Inferior parietal cortex (tissue), 1 donor: ENCODE results near the gene MXI1.
"Not testable (repeated sequence)": the region's sequence is repeated elsewhere in the genome, so short reads cannot be mapped to it uniquely, and the experiment has no call there.

Experiments
- DNase-seq: peaks from one replicate; pipeline ENCODE4 v3.0.0-alpha.2; 2016; ENCODE audit errors: extremely low spot score

MXI1 gene

DNA sequence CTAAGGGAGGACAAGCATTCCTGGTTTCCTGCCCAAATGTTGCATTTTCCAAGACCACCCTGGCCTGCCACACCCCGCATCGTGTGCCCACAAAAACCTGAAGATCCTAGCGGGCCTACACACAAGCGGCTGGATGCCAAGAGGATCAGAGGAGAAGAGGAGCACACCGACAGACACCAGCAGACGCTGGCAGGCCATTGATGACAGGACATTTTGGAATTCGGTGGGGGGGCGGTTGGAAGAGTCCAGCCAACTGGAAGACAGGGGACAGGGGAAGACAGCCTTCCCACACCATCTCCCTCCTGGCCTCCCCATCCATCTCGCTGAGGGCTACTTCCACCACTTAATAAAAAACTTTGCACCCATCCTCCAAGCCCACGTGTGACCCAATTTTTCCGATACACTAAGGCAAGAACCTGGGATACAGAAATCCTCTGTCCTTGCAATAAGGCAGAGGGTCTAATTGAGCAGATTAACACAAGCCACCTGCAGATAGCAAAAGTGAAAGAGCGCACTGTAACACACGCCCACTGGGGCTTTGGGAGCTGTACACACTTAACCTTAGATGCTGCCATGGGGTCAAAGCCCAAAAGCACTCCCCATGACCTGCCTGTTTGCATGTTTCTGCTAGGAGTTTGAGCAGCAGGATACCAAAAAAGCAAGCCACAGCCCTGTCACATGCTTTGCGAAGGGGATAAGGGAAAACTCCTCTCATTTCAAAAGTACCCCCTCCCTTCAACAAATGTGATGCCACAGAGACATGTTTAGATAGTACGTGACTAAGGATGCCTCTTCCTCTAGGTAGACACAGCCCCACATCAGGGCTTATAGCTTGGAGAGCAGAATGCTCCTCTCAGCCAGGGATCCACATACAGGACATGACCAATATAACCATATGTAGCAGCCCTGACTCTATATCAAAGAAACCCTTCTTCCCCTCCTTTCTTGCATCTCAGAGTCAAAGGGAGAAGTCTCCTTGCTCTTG, 110.8 kb downstream of the MXI1 start:
- no peak for DNase-seq

DNA sequence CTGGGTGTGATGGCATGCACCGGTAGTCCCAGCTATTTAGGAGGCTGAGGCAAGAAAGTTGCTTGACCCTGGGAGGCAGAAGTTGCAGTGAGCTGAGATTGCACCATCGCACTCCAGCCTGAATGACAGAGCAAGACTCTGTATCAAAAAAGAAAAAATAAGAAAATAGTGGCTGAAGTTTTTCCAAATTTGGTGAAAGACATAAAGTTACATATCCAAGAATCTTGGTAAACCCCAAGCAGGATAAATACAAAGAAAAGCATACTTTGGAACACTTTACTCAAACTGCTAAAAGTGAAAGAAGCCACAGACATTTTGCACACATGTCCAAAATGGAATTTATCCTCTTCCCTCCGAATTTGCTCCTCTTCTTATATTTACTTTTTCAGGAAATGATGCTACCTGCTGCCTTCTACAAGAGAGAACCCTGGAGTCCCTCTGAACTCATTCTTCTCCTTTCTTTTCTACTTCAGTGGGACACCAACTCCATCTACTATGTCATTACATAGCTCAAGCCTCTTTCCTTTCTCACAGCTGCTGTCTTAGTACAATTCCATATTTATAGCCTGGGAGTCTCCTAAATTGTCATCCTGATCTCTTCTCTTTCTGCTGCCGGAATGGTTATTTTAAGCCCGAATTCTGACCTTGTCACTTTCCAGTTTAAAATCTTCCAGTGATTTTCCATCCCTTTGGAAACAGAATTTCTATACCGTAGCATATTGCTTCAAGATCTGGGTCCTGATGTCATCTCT, 114.6 kb downstream of the MXI1 start:
- no peak for DNase-seq

GRCh38 chr10:110323503-110323902, 116.1 kb downstream of the MXI1 start:
- no peak for DNase-seq

DNA sequence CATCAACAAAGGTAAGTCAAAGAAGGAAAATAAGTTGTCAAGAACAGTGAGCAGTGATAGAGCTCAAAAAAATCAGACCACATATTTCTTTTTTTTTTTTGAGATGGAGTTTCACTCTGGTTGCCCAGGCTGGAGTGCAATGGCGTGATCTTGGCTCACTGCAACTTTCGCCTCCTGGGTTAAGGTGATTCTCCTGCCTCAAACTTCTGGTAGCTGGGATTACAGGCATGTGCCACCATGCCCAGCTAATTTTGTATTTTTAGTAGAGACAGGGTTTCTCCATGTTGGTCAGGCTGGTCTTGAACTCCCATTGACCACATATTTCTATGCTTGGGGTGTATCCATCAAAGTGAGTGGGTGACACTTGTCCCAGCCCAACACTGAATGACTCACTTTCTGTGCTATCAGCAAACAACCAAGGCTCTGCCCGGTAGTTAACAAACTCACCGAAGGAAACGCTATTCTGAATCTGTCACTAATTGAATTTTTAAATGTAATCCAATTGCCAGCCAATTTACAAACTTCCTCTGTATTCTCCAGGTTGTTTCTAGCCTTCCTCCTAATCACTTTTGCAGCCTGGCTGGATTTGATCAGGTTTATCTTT, 116.9 kb downstream of the MXI1 start:
- no peak for DNase-seq

GRCh38 chr10:110324805-110325280, 117.4 kb downstream of the MXI1 start:
- no peak for DNase-seq

- no peak for DNase-seq
These were observed 119.1 kb downstream of the MXI1 start for GRCh38 chr10:110326351-110327032.

DNA sequence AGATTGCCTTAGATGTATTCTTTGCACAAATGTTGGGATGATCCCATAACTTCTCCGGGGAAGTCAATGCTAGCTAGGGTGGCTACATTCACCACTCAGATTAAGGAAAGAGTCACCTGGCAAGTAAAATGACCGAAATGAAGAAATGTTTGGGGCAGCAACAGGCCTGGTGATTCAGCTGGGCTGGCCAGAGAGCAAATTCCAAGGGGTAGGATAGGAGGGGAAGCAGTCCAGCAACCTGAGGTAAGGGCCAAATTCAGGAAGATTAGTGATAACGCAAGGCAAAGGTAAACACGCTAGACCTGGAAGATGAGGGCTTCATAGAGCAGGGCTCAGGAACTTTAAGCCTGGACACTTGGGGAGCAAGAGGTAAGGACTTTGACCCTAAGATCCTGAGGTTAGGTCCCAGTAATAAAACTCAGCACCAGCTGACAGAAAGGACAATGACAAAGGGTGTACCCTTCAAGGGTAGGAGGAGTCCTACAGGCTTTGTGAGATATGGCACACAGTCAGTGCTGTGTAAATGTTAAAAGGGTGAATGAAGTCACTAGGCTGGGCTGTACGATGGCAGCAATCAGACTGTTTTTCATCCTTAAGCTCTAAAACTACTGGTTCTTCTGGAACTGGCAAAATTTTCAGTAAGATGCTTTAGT, 120.0 kb downstream of the MXI1 start:
- DNase-seq = no peak

DNA sequence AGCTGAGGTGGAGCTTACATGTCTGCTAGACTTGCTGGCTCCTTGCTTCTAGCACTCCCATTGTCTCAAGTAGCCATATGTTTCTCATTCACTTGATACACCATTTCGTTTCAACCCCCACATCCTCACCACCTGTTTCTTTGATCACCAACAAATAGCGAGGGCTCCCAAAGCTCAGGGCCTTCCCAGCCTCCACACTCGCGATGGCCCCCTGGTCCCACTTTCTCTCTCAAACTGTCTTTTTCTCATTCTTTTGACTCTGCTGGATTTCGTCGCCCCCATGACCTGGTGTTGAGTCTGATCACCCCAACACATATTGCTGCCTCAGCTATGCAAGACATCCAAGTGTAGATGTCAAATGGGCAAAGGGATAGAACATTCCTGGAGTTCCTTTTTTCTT, 123.3 kb downstream of the MXI1 start:
- no peak for DNase-seq

DNA sequence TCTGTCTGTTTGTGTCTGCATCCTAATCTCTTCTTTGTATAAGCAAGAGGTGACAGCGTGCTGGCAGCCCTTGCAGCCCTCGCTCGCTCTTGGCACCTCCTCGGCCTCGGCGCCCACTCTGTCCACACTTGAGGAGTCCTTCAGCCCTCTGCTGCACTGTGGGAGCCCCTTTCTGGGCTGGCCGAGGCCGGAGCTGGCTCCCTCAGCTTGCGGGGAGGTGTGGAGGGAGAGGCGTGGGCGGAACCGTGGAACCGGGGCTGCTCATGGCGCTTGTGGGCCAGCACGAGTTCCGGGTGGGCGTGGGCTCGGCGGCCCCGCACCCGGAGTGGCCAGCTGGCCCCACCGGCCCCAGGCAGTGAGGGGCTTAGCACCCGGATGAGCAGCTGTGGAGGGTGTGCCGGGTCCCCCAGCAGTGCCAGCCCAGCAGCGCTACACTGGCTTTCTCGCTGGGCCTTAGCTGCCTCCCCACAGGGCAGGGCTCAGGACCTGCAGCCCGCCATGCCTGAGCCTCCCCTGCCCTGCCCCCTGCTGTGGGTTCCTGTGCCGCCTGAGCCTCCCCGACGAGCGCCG, 123.9 kb downstream of the MXI1 start:
- DNase-seq = not testable (repeated sequence)

DNA sequence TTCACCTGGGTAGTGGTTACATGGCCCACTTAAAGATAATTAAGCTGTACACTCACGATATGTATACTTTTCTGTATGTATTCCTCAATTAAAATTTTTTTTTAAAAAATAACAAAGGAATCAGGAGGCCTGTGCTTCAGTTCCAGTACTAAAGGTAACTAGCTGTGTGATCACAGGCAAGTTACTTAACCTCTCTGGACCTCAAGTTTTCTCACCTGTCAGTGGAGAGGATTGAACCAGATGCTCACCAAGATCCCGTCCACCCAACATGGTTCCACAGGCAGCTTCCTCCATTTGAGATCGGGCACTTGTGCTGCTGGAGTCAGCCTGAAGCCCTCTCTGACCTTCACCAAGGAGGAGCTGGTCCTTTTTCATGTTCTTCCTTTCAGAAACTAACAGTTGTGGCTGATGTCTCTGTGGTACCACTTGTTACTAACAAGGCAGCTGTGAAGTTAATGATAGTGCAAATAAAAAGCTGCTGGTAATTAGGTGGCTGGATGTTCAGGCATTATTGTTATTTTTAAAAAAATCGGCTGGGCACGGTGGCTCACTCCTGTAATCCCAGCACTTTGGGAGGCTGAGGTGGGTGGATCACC, 126.8 kb downstream of the MXI1 start:
- no peak for DNase-seq

DNA sequence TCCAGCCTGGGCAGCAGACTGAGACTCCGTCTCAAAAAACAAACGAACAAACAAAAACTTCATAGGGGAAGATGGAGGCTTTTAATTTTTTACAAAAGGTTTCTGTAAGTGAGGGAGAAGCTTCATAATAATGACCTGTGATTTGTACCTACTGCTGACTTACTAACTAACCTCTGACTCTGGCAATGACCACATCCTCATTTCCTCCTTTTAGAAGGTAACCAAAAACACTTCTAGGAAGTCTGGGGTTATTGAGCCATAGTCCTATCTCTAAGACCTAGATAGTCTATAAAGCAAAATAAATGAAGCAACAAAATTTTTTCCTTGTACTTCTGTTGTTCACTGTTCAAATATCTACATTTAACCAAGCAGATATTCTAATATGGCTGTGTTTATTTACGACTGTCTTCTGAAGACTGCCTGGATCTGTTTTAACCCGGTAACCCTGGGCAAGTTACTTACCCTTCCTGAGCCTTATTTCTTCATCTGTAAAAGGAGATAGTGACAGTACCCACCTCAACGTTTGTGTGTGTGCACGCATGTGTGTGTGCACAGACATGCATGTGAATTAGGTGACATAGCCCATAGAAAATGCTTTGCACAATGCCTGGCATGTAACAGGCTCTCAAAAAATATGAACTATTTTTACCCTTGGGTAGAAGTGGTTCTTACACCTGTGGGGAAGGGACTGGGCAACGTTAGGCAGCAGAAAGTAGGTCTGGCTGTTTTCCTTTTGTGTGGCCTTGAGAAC, 128.1 kb downstream of the MXI1 start:
- no peak for DNase-seq

GRCh38 chr10:110336111-110336721, 128.8 kb downstream of the MXI1 start:
- DNase-seq = no peak
